Trophoblast cell (in vitro differentiated cells and primary cell): ENCODE measurements around the gene GNG12.
A peak's percentile ranks its signal among the peaks of the same experiment; 100 is the strongest.

Experiments used
- DNase-seq, 2 donors: peaks; one replicate each; pipeline ENCODE4 v3.0.0-alpha.2; 2016
- H2AFZ ChIP-seq: 2 replicates; pipeline ENCODE4 v1.6.1; 2013; ENCODE audit warnings: low read length, moderate library complexity, mild to moderate bottlenecking; ENCODE audit not compliant: insufficient read depth, poor library complexity
- H2AK5ac ChIP-seq: 2 replicates; pipeline ENCODE4 v1.6.1; 2013; ENCODE audit warnings: mild to moderate bottlenecking, low read length
- H2BK120ac ChIP-seq: 2 replicates; pipeline ENCODE4 v1.6.1; 2013; ENCODE audit warnings: low read length, mild to moderate bottlenecking, moderate library complexity; ENCODE audit not compliant: insufficient read depth, poor library complexity
- H2BK12ac ChIP-seq: 2 replicates; pipeline ENCODE4 v1.6.1; 2013; ENCODE audit warnings: mild to moderate bottlenecking, low read length, moderate library complexity
- H2BK5ac ChIP-seq: 2 replicates; pipeline ENCODE4 v1.6.1; 2013; ENCODE audit warnings: low read length, low read depth, moderate library complexity, mild to moderate bottlenecking; ENCODE audit not compliant: poor library complexity
- H3K14ac ChIP-seq: 2 replicates; pipeline ENCODE4 v1.6.1; 2013; ENCODE audit warnings: mild to moderate bottlenecking, low read length
- H3K18ac ChIP-seq: 2 replicates; pipeline ENCODE4 v1.6.1; 2013; ENCODE audit warnings: mild to moderate bottlenecking, low read length
- H3K23ac ChIP-seq: 2 replicates; pipeline ENCODE4 v1.6.1; 2013; ENCODE audit warnings: low read length
- H3K27ac ChIP-seq: 2 replicates; pipeline ENCODE4 v1.5.1; 2013; ENCODE audit warnings: low read depth, mild to moderate bottlenecking, inconsistent platforms, low read length, moderate library complexity
- H3K27me3 ChIP-seq: 2 replicates; pipeline ENCODE4 v1.6.1; 2013; ENCODE audit warnings: inconsistent platforms, mild to moderate bottlenecking, low read length, moderate library complexity; ENCODE audit not compliant: insufficient read depth
- H3K36me3 ChIP-seq, 2 experiments: 1 replicate in 1 of 2; 2 replicates in 1 of 2; pipeline ENCODE4 v1.6.1; 2013; ENCODE audit warnings: low read length in 2 of 2, mild to moderate bottlenecking in 2 of 2, moderate library complexity in 1 of 2; ENCODE audit not compliant: insufficient read depth in 2 of 2, control insufficient read depth in 1 of 2
- H3K4ac ChIP-seq: 2 replicates; pipeline ENCODE4 v1.6.1; 2013; ENCODE audit warnings: low read depth, mild to moderate bottlenecking, low read length, moderate library complexity
- H3K4me1 ChIP-seq, 2 experiments: 1 replicate in 1 of 2; 2 replicates in 1 of 2; pipeline ENCODE4 v1.6.1; 2013; ENCODE audit warnings: low read length in 2 of 2, mild to moderate bottlenecking in 2 of 2, moderate library complexity in 1 of 2; ENCODE audit not compliant: insufficient read depth in 2 of 2, control insufficient read depth in 1 of 2
- H3K4me2 ChIP-seq: 2 replicates; pipeline ENCODE4 v1.6.1; 2013; ENCODE audit warnings: inconsistent platforms, mild to moderate bottlenecking, low read length, moderate library complexity
- H3K4me3 ChIP-seq: 2 replicates; pipeline ENCODE4 v1.5.1; 2013; ENCODE audit warnings: mild to moderate bottlenecking, low read depth, low read length, inconsistent platforms
- H3K79me1 ChIP-seq: one replicate; pipeline ENCODE4 v1.6.1; 2013; ENCODE audit warnings: low read length
- H3K79me2 ChIP-seq: 2 replicates; pipeline ENCODE4 v1.6.1; 2013; ENCODE audit warnings: low read length, mild to moderate bottlenecking; ENCODE audit not compliant: control insufficient read depth, insufficient read depth, poor library complexity
- H3K9ac ChIP-seq: 2 replicates; pipeline ENCODE4 v1.6.1; 2013; ENCODE audit warnings: mild to moderate bottlenecking, low read length
- H3K9me3 ChIP-seq: 2 replicates; pipeline ENCODE4 v1.6.1; 2013; ENCODE audit warnings: low read depth, mild to moderate bottlenecking, control low read depth, inconsistent platforms, low read length; ENCODE audit not compliant: insufficient read depth
- H4K12ac ChIP-seq: 2 replicates; pipeline ENCODE4 v1.6.1; 2013; ENCODE audit warnings: low read depth, mild to moderate bottlenecking, low read length, moderate library complexity
- H4K8ac ChIP-seq: 2 replicates; pipeline ENCODE4 v1.6.1; 2013; ENCODE audit warnings: low read depth, mild to moderate bottlenecking, low read length, moderate library complexity
- H4K91ac ChIP-seq: one replicate; pipeline ENCODE4 v1.6.1; 2013; ENCODE audit warnings: low read depth, mild to moderate bottlenecking, low read length, moderate library complexity
- WGBS: extraction: QIAGEN DNeasy Blood & Tissue Kit; methylation state at CpG from one replicate; pipeline ENCODE4 v1.1.7; 2013; ENCODE audit warnings: missing lambda C conversion rate; ENCODE audit not compliant: insufficient read length, insufficient coverage; ENCODE audit errors: extremely low coverage; 5-methylcytosine and 5-hydroxymethylcytosine counted together

GNG12 gene

GRCh38 chr1:67721650-67722291 lies 111.5 kb downstream of the GNG12 start:
- no CpG with 5 or more reads among the region's 2 CpGs for WGBS

GRCh38 chr1:67721112-67721511 lies 112.2 kb downstream of the GNG12 start:
- no CpG with 5 or more reads among the region's 4 CpGs for WGBS
- no peak overlapping the region for H3K27ac ChIP-seq
- H3K23ac ChIP-seq: no peak overlapping the region

More at GRCh38 chr1:67721650-67722291, 111.5 kb downstream of the GNG12 start:
- Histone ChIP-seq H3K27me3 (no peaks in the 10 kb centered on the region), H4K12ac (no peak overlapping the region), H3K4me1 (peaks cover 0 to 6% of the 10 kb centered on the region in 2 experiments), H2AK5ac (no peak overlapping the region), H2BK5ac (no peak overlapping the region), H3K27ac (no peak overlapping the region), H3K4me3 (no peak overlapping the region), H3K79me2 (no peaks in the 10 kb centered on the region), H3K9ac (peak overlapping the region; percentile 31), H3K23ac (no peak overlapping the region), H4K91ac (no peak overlapping the region), H3K14ac (no peak overlapping the region), H2BK120ac (no peak overlapping the region), H3K18ac (no peak overlapping the region), H2BK12ac (no peak overlapping the region), H3K36me3 (no peaks in the 10 kb centered on the region), H3K9me3 (no peaks in the 10 kb centered on the region), H3K79me1 (no peaks in the 10 kb centered on the region), H3K4me2 (no peak overlapping the region), H3K4ac (no peak overlapping the region), H4K8ac (no peak overlapping the region), H2AFZ (no peak overlapping the region)
- DNase-seq: no peak

GRCh38 chr1:67719329-67720196 lies 113.7 kb downstream of the GNG12 start:
- Histone ChIP-seq H3K4me1 (peaks cover 0 to 6% of the 10 kb centered on the region in 2 experiments), H3K9me3 (no peaks in the 10 kb centered on the region), H3K18ac (no peak overlapping the region), H2AK5ac (no peak overlapping the region), H3K9ac (no peak overlapping the region), H4K91ac (no peak overlapping the region), H3K79me1 (no peaks in the 10 kb centered on the region), H2BK5ac (no peak overlapping the region), H2BK120ac (no peak overlapping the region), H3K23ac (no peak overlapping the region), H3K79me2 (no peaks in the 10 kb centered on the region), H3K14ac (no peak overlapping the region), H3K27ac (no peak overlapping the region), H4K8ac (no peak overlapping the region), H3K36me3 (no peaks in the 10 kb centered on the region), H2BK12ac (no peak overlapping the region), H4K12ac (no peak overlapping the region), H3K4me2 (no peak overlapping the region), H3K4ac (no peak overlapping the region), H2AFZ (no peak overlapping the region), H3K4me3 (no peak overlapping the region), H3K27me3 (no peaks in the 10 kb centered on the region)
- WGBS: no CpG with 5 or more reads among the region's 6 CpGs
- no peak for DNase-seq

More at GRCh38 chr1:67721112-67721511, 112.2 kb downstream of the GNG12 start:
- Histone ChIP-seq H2BK120ac (no peak overlapping the region), H3K79me2 (no peaks in the 10 kb centered on the region), H3K14ac (no peak overlapping the region), H3K36me3 (no peaks in the 10 kb centered on the region), H3K4me1 (peaks cover 0 to 6% of the 10 kb centered on the region in 2 experiments), H2BK12ac (no peak overlapping the region), H3K4ac (no peak overlapping the region), H3K27me3 (no peaks in the 10 kb centered on the region), H3K4me2 (no peak overlapping the region), H2BK5ac (no peak overlapping the region), H4K91ac (no peak overlapping the region), H3K79me1 (no peaks in the 10 kb centered on the region), H3K9me3 (no peaks in the 10 kb centered on the region), H3K4me3 (no peak overlapping the region), H2AFZ (no peak overlapping the region), H4K12ac (no peak overlapping the region), H4K8ac (no peak overlapping the region), H3K9ac (no peak overlapping the region), H2AK5ac (no peak overlapping the region), H3K18ac (no peak overlapping the region)
- DNase-seq: no peak

GRCh38 chr1:67717876-67718275 lies 115.4 kb downstream of the GNG12 start:
- H3K27ac ChIP-seq: no peak overlapping the region
- no peak overlapping the region for H3K23ac ChIP-seq
- H3K9ac ChIP-seq: no peak overlapping the region
- no peak overlapping the region for H3K4me2 ChIP-seq
- H3K36me3 ChIP-seq: no peaks in the 10 kb centered on the region
- no CpG with 5 or more reads among the region's 4 CpGs for WGBS
- H3K14ac ChIP-seq: no peak overlapping the region
- H3K79me2 ChIP-seq: no peaks in the 10 kb centered on the region
- H3K79me1 ChIP-seq: no peaks in the 10 kb centered on the region
- H3K18ac ChIP-seq: no peak overlapping the region
- no peak overlapping the region for H3K4me3 ChIP-seq
- no peaks in the 10 kb centered on the region for H3K9me3 ChIP-seq
- no peak overlapping the region for H4K12ac ChIP-seq
- no peak overlapping the region for H2BK120ac ChIP-seq
- H2AFZ ChIP-seq: no peak overlapping the region
- no peak overlapping the region for H2BK12ac ChIP-seq
- H3K4ac ChIP-seq: no peak overlapping the region
- H2BK5ac ChIP-seq: no peak overlapping the region
- peaks cover 0 to 6% of the 10 kb centered on the region in 2 experiments for H3K4me1 ChIP-seq
- H2AK5ac ChIP-seq: no peak overlapping the region
- H4K91ac ChIP-seq: no peak overlapping the region
- no peak overlapping the region for H4K8ac ChIP-seq
- no peaks in the 10 kb centered on the region for H3K27me3 ChIP-seq
- peak in 1 of 2 donors; percentile 38 for DNase-seq
